ENCODE measurements around the gene DMGDH.

- TF ChIP-seq CTCF (IDR thresholded peaks at IDR 0.05; ENCODE audit: extremely low read depth in 1 of 2, insufficient read depth in 1 of 2, low read depth in 1 of 2, low read length in 2 of 2) (no peak), POLR2A (IDR thresholded peaks at IDR 0.05; ENCODE audit: low read depth, low read length) (no peak), POLR2AphosphoS5 (IDR thresholded peaks at IDR 0.05; ENCODE audit: insufficient read depth, low read depth, low read length) (no peak), MAX (IDR thresholded peaks at IDR 0.05; ENCODE audit: insufficient read depth, insufficient read length) (no peak), MYC (IDR thresholded peaks at IDR 0.05; ENCODE audit: low read depth, low read length) (no peak), JUN (IDR thresholded peaks at IDR 0.05; ENCODE audit: borderline replicate concordance, insufficient read depth, insufficient read length, low read depth) (no peak)
Observed at GRCh38 chr5:78959767-78960166, 109.7 kb downstream of the DMGDH start.
